ENCODE data around the gene TMEM37. TPM values are rescaled to one million over a fixed set of nuclear protein-coding genes. Genes with fewer than 3 reads are reported as not detected.
"Not testable (repeated sequence)": the region's sequence is repeated elsewhere in the genome, so short reads cannot be mapped to it uniquely, and the experiment has no call there.

Gene TMEM37
- total RNA-seq = not detected

GRCh38 chr2:119431155-119431975 is at the start of gene TMEM37:
Gene TMEM37 (plus strand): TSS chr2:119431854. CDS start chr2:119431904, 50 bp downstream.
- DNase-seq = peak; percentile 22
- Mint-ChIP-seq H3K9me3 (no peaks in the 10 kb centered on the region), H3K4me1 (peaks cover 2% of the 10 kb centered on the region)

GRCh38 chr2:119383410-119384140 is 48.1 kb upstream of the TMEM37 start:
- Mint-ChIP-seq H3K36me3 (no peaks in the 10 kb centered on the region), H3K9me3 (no peaks in the 10 kb centered on the region), H3K4me3 (no peak overlapping the region), H3K4me1 (peaks cover 6% of the 10 kb centered on the region), H3K27me3 (no peaks in the 10 kb centered on the region), H3K27ac (no peak overlapping the region)
- DNase-seq = no peak

More at GRCh38 chr2:119431155-119431975, at the start of gene TMEM37:
- H3K27ac Mint-ChIP-seq = no peak within 1 kb of the TSS
- peak within 1 kb of the TSS; percentile 51 for H3K4me3 Mint-ChIP-seq
- H3K27me3 Mint-ChIP-seq = peaks cover 61% of the 10 kb centered on the region
- no peaks in the 10 kb centered on the region for H3K36me3 Mint-ChIP-seq

GRCh38 chr2:119384971-119385370 is 46.7 kb upstream of the TMEM37 start:
- Mint-ChIP-seq H3K27me3 (peaks cover 3% of the 10 kb centered on the region), H3K4me1 (peaks cover 6% of the 10 kb centered on the region), H3K36me3 (no peaks in the 10 kb centered on the region), H3K27ac (no peak overlapping the region), H3K4me3 (no peak overlapping the region), H3K9me3 (no peaks in the 10 kb centered on the region)
- DNase-seq = no peak

GRCh38 chr2:119385466-119385865 is 46.2 kb upstream of the TMEM37 start:
- DNase-seq = no peak
- no peaks in the 10 kb centered on the region for H3K36me3 Mint-ChIP-seq
- H3K4me1 Mint-ChIP-seq = peaks cover 6% of the 10 kb centered on the region
- no peak overlapping the region for H3K4me3 Mint-ChIP-seq
- H3K9me3 Mint-ChIP-seq = no peaks in the 10 kb centered on the region
- H3K27me3 Mint-ChIP-seq = peaks cover 3% of the 10 kb centered on the region
- H3K27ac Mint-ChIP-seq = no peak overlapping the region

GRCh38 chr2:119387381-119388129 is 44.1 kb upstream of the TMEM37 start:
- Mint-ChIP-seq H3K36me3 (no peaks in the 10 kb centered on the region), H3K4me3 (no peak overlapping the region)

GRCh38 chr2:119389615-119390306 is 41.9 kb upstream of the TMEM37 start:
- Mint-ChIP-seq H3K9me3 (no peaks in the 10 kb centered on the region), H3K4me1 (peaks cover 6% of the 10 kb centered on the region), H3K36me3 (no peaks in the 10 kb centered on the region), H3K27ac (no peak overlapping the region), H3K4me3 (no peak overlapping the region), H3K27me3 (peaks cover 3% of the 10 kb centered on the region)
- DNase-seq = no peak

More at GRCh38 chr2:119387381-119388129, 44.1 kb upstream of the TMEM37 start:
- Mint-ChIP-seq H3K27me3 (peaks cover 3% of the 10 kb centered on the region), H3K9me3 (no peaks in the 10 kb centered on the region), H3K4me1 (peaks cover 6% of the 10 kb centered on the region), H3K27ac (no peak overlapping the region)
- DNase-seq = peak; percentile 33

GRCh38 chr2:119393971-119394748 is 37.5 kb upstream of the TMEM37 start:
- peaks cover 2% of the 10 kb centered on the region for H3K27me3 Mint-ChIP-seq
- DNase-seq = no peak
- no peaks in the 10 kb centered on the region for H3K4me1 Mint-ChIP-seq
- H3K9me3 Mint-ChIP-seq = no peaks in the 10 kb centered on the region
- H3K27ac Mint-ChIP-seq = no peak overlapping the region
- no peaks in the 10 kb centered on the region for H3K36me3 Mint-ChIP-seq
- H3K4me3 Mint-ChIP-seq = no peak overlapping the region

GRCh38 chr2:119397196-119397595 is 34.5 kb upstream of the TMEM37 start:
- DNase-seq = no peak
- no peak overlapping the region for H3K4me3 Mint-ChIP-seq
- H3K4me1 Mint-ChIP-seq = no peaks in the 10 kb centered on the region
- H3K27ac Mint-ChIP-seq = no peak overlapping the region
- no peaks in the 10 kb centered on the region for H3K36me3 Mint-ChIP-seq
- H3K9me3 Mint-ChIP-seq = no peaks in the 10 kb centered on the region
- no peaks in the 10 kb centered on the region for H3K27me3 Mint-ChIP-seq

- H3K9me3 Mint-ChIP-seq = no peaks in the 10 kb centered on the region
- no peak overlapping the region for H3K4me3 Mint-ChIP-seq
Measured at GRCh38 chr2:119402106-119402505, 29.5 kb upstream of the TMEM37 start.

GRCh38 chr2:119402645-119403560 is 28.8 kb upstream of the TMEM37 start:
- Mint-ChIP-seq H3K27me3 (no peaks in the 10 kb centered on the region), H3K9me3 (no peaks in the 10 kb centered on the region), H3K4me1 (no peaks in the 10 kb centered on the region), H3K4me3 (no peak overlapping the region), H3K36me3 (no peaks in the 10 kb centered on the region), H3K27ac (no peak overlapping the region)
- no peak for DNase-seq

More at GRCh38 chr2:119402106-119402505, 29.5 kb upstream of the TMEM37 start:
- no peaks in the 10 kb centered on the region for H3K27me3 Mint-ChIP-seq
- H3K36me3 Mint-ChIP-seq = no peaks in the 10 kb centered on the region
- no peak for DNase-seq
- no peak overlapping the region for H3K27ac Mint-ChIP-seq
- H3K4me1 Mint-ChIP-seq = no peaks in the 10 kb centered on the region

- not testable (repeated sequence) for H3K9me3 Mint-ChIP-seq, H3K4me3 Mint-ChIP-seq, H3K36me3 Mint-ChIP-seq, H3K27ac Mint-ChIP-seq, H3K4me1 Mint-ChIP-seq, H3K27me3 Mint-ChIP-seq, DNase-seq
Measured at GRCh38 chr2:119403618-119404017, 28.0 kb upstream of the TMEM37 start.

- no peak for DNase-seq
- no peak overlapping the region for H3K4me3 Mint-ChIP-seq
- H3K4me1 Mint-ChIP-seq = no peaks in the 10 kb centered on the region
- no peak overlapping the region for H3K27ac Mint-ChIP-seq
- no peaks in the 10 kb centered on the region for H3K36me3 Mint-ChIP-seq
- H3K9me3 Mint-ChIP-seq = no peaks in the 10 kb centered on the region
- H3K27me3 Mint-ChIP-seq = no peaks in the 10 kb centered on the region
Measured at GRCh38 chr2:119405151-119405550, 26.5 kb upstream of the TMEM37 start.

All from activated naive CD8-positive, alpha-beta T cell treated with anti-CD3 and anti-CD28 coated beads for 36 hours (primary cell).